T-helper 1 cell (primary cell): ENCODE results near the gene LRRC61.

Experiments
- DNase-seq, 5 donors: peaks; one replicate each; pipeline ENCODE4 v3.0.0-alpha.2; 2012 to 2020

The LRRC61 gene

GRCh38 chr7:150372271-150373048, 49.3 kb downstream of the LRRC61 start:
- DNase-seq: no peak

- no peak for DNase-seq
Observed at GRCh38 chr7:150373049-150373801, 50.1 kb downstream of the LRRC61 start.

GRCh38 chr7:150374026-150374425, 50.9 kb downstream of the LRRC61 start:
- no peak for DNase-seq

- no peak for DNase-seq
Observed at GRCh38 chr7:150374472-150374871, 51.3 kb downstream of the LRRC61 start.

- peak in 1 of 5 donors; percentile 35 for DNase-seq
Observed at GRCh38 chr7:150375662-150376521, 52.7 kb downstream of the LRRC61 start.

GRCh38 chr7:150376560-150376959, 53.4 kb downstream of the LRRC61 start:
- DNase-seq: no peak

- no peak for DNase-seq
Observed at GRCh38 chr7:150377196-150377595, 54.0 kb downstream of the LRRC61 start.

GRCh38 chr7:150377635-150378034, 54.5 kb downstream of the LRRC61 start:
- DNase-seq: no peak

- peak in 4 of 5 donors; percentile 28 to 46 (median 33) for DNase-seq
Observed at GRCh38 chr7:150378115-150378852, 55.1 kb downstream of the LRRC61 start.

GRCh38 chr7:150378853-150379440, 55.8 kb downstream of the LRRC61 start, which contains the start of gene ZNF775:
Gene ZNF775, plus strand, starts transcription at chr7:150379330. Its CDS starts 9,141 bp downstream, at chr7:150388471.
- peak; percentile 86 to 94 (median 88) for DNase-seq

GRCh38 chr7:150379441-150380379, 56.6 kb downstream of the LRRC61 start:
- DNase-seq: no peak

GRCh38 chr7:150380463-150380862, 57.3 kb downstream of the LRRC61 start:
- DNase-seq: no peak

GRCh38 chr7:150381096-150381495, 57.9 kb downstream of the LRRC61 start:
- no peak for DNase-seq

GRCh38 chr7:150381785-150382122, 58.6 kb downstream of the LRRC61 start:
- DNase-seq: no peak

GRCh38 chr7:150382123-150382843, 59.1 kb downstream of the LRRC61 start:
- DNase-seq: no peak

GRCh38 chr7:150382844-150383225, 59.7 kb downstream of the LRRC61 start:
- no peak for DNase-seq

- no peak for DNase-seq
Observed at GRCh38 chr7:150383710-150384397, 60.7 kb downstream of the LRRC61 start.

GRCh38 chr7:150384406-150385301, 61.5 kb downstream of the LRRC61 start:
- no peak for DNase-seq
